Peyer's patch (tissue), 4 donors: ENCODE data around the gene EVL. TPM values are rescaled to one million over a fixed set of nuclear protein-coding genes. Genes with fewer than 3 reads are reported as not detected.
"Not testable (repeated sequence)": the region's sequence is repeated elsewhere in the genome, so short reads cannot be mapped to it uniquely, and the experiment has no call there.

ENCODE experiments used
- DNase-seq, 3 donors: peaks; one replicate each; pipeline ENCODE4 v3.0.0-alpha.2; 2017 to 2019
- H3K27ac ChIP-seq, 4 donors: fragments of 200-600 bp; sonication (generic); one replicate each; pipeline ENCODE4 v1.5.1; 2016 to 2019
- H3K27me3 ChIP-seq, 2 donors: fragments of 200-600 bp; sonication (generic); one replicate each; pipeline ENCODE4 v1.5.1; 2019
- H3K36me3 ChIP-seq, 3 donors: fragments of 200-600 bp; sonication (generic); one replicate each; pipeline ENCODE4 v1.5.1; 2016 to 2019
- H3K4me1 ChIP-seq, 4 donors: fragments of 200-600 bp; sonication (generic); one replicate each; pipeline ENCODE4 v1.5.1; 2016 to 2019
- H3K4me3 ChIP-seq, 4 donors: fragments of 200-600 bp; sonication (generic); 1 replicate in 3 of 4; 2 replicates in 1 of 4; pipeline ENCODE4 v1.5.1; 2016 to 2019; ENCODE audit warnings: mild to moderate bottlenecking in 1 of 4
- H3K9me3 ChIP-seq, 4 donors: fragments of 200-600 bp; sonication (generic); one replicate each; pipeline ENCODE4 v1.5.1; 2016 to 2019; ENCODE audit warnings: mild to moderate bottlenecking in 1 of 4
- POLR2A ChIP-seq, 2 donors: fragments of 450-650 bp; IDR thresholded peaks; one replicate each; pipeline ENCODE4 v1.5.1; 2017; ENCODE audit warnings: antibody characterized with exemption in 2 of 2, mild to moderate bottlenecking in 2 of 2, moderate library complexity in 2 of 2
- total RNA-seq, 4 donors: library from RNA; depleted of rRNA; stranded (reverse); fragments of >200 nt; gene quantifications; one replicate each; pipeline ENCODE4 v1.1.0, GENCODE V29; 2016
- TF ChIP-seq, protein P1 (sequence below), 6 experiments: fragments of 450-650 bp in 4 of 6; fragments of 200-600 bp in 2 of 6; sonication (generic) in 1 of 6; IDR thresholded peaks; one replicate each; pipeline ENCODE4 v1.5.1; 2017 to 2019; ENCODE audit warnings: antibody characterized with exemption in 6 of 6, mild to moderate bottlenecking in 3 of 6, moderate library complexity in 1 of 6

The EVL gene
- total RNA-seq, 4 donors from 2014 or later: 44.9 to 409 (median 110) TPM

DNA sequence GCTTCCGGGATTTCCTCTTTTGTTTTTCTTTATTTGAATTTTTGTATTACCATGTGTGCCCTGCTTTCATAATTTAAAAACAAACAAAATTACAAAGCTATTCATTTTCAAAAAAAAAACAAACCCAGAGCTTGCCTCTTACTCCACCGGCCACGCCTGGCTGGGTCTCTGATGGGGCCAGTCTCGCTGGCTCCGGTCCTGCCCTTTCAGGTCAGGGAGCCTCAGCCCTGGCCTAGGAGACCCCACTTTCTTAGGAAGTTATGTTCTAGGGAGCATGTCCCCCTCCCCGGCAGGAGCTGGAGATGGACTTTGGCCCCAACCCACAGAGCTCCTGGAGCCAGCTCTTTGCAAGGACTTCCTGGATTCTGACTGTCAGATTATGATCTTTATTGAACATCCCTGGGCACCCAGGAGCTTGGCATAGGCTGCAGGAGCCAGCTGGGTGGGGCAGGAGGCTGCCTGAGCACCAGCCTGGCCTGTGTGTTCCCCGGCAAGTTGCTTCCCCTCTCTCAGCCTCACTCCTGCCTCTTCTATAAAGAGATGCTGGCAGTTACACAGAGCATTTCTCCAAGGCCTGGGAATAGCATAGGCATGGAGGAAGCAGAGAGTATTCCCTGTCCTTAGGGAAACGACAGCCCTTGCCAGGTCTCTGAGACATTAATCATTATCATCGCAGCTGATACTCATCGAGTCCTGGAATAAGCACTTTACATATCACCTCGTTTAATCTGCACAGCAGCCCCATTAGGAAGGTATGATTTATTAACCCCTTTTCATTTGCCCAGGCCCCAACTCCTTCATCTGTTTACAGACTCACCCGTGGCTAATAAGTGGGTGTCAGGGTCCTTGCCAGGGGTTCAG, 90.8 kb downstream of the EVL start:
- DNase-seq: peak in 2 of 3 donors; percentile 87 to 88
- H3K27me3 ChIP-seq: no peaks in the 10 kb centered on the region
- H3K4me3 ChIP-seq: peak overlapping the region in 2 of 4 donors; percentile 20 to 33
- peak; percentile 62 to 71 for TF ChIP-seq POLR2A (IDR thresholded peaks at IDR 0.05)
- TF ChIP-seq, protein P1, sequence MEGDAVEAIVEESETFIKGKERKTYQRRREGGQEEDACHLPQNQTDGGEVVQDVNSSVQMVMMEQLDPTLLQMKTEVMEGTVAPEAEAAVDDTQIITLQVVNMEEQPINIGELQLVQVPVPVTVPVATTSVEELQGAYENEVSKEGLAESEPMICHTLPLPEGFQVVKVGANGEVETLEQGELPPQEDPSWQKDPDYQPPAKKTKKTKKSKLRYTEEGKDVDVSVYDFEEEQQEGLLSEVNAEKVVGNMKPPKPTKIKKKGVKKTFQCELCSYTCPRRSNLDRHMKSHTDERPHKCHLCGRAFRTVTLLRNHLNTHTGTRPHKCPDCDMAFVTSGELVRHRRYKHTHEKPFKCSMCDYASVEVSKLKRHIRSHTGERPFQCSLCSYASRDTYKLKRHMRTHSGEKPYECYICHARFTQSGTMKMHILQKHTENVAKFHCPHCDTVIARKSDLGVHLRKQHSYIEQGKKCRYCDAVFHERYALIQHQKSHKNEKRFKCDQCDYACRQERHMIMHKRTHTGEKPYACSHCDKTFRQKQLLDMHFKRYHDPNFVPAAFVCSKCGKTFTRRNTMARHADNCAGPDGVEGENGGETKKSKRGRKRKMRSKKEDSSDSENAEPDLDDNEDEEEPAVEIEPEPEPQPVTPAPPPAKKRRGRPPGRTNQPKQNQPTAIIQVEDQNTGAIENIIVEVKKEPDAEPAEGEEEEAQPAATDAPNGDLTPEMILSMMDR (IDR thresholded peaks at IDR 0.05): peak in 1 of 6 experiments; percentile 14
- peak overlapping the region; percentile 21 to 89 (median 84) for H3K27ac ChIP-seq
- H3K36me3 ChIP-seq: peaks cover 0 to 4% (median 0%) of the 10 kb centered on the region in 3 donors
- H3K4me1 ChIP-seq: peaks cover 0 to 54% (median 9%) of the 10 kb centered on the region in 4 donors
- peaks cover 0 to 8% (median 3%) of the 10 kb centered on the region in 4 donors for H3K9me3 ChIP-seq

DNA sequence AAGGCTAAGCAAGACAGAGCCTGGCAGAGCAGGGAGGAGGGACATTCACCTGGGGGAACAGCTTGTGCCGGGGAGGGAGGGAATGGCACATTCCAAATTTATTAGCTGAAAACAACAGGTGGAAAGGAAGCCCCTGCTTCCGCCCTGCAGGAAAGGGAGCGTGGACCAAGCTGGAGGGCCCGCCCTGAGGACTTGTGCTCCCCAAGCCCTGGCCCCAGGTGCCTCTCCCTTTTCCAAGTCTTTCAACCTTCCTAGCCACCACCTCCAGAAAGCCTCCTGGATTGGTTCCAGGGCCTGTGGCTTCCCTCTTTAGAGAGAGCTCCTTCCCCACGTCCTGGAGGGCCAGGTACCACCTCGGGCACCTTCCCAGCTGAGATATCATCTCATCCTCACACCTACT, 91.6 kb downstream of the EVL start:
- TF ChIP-seq, protein P1 (IDR thresholded peaks at IDR 0.05): no peak
- TF ChIP-seq POLR2A (IDR thresholded peaks at IDR 0.05): no peak
- DNase-seq: peak in 2 of 3 donors; percentile 49 to 66
- Histone ChIP-seq H3K4me3 (peak overlapping the region in 2 of 4 donors; percentile 20), H3K9me3 (peaks cover 0 to 8% (median 3%) of the 10 kb centered on the region in 4 donors), H3K27me3 (no peaks in the 10 kb centered on the region), H3K27ac (peak overlapping the region; percentile 21 to 89 (median 73)), H3K4me1 (peaks cover 0 to 46% (median 9%) of the 10 kb centered on the region in 4 donors), H3K36me3 (peaks cover 0 to 4% (median 0%) of the 10 kb centered on the region in 3 donors)

DNA sequence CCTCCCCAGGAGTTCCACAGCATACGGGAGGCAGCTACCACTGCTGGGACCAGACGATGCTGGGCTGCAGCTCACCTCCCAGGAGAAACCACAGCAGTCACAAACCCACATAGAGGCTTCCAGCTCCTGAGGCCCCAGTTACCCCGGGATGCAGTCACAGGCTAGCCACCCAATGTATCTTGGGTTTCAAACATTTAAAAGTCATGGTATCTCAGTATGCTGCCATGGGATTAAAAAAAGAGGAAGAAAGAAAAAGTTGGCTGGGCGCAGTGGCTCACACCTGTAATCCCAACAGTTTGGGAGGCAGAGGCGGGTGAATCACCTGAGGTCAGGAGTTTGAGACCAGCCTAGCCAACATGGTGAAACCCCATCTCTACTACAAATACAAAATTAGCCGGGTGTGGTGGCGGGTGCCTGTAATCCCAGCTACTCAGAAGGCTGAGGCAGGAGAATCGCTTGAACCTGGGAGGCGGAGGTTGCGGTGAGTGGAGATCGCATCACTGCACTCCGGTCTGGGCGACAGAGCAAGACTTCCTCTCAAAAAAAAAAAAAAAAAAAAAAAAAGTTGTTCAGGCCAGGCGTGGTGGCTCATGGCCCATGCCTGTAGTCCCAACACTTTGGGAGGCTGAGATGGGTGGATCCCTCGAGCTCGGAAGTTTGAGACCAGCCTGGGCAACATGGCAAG, 92.5 kb downstream of the EVL start:
- Histone ChIP-seq H3K4me1 (peaks cover 0 to 43% (median 9%) of the 10 kb centered on the region in 4 donors), H3K27ac (peak overlapping the region; percentile 57 to 89 (median 86)), H3K4me3 (peak overlapping the region in 1 of 4 donors; percentile 77)
- DNase-seq: peak; percentile 48 to 62 (median 55)
- not testable (repeated sequence) for H3K36me3 ChIP-seq, H3K27me3 ChIP-seq, H3K9me3 ChIP-seq

DNA sequence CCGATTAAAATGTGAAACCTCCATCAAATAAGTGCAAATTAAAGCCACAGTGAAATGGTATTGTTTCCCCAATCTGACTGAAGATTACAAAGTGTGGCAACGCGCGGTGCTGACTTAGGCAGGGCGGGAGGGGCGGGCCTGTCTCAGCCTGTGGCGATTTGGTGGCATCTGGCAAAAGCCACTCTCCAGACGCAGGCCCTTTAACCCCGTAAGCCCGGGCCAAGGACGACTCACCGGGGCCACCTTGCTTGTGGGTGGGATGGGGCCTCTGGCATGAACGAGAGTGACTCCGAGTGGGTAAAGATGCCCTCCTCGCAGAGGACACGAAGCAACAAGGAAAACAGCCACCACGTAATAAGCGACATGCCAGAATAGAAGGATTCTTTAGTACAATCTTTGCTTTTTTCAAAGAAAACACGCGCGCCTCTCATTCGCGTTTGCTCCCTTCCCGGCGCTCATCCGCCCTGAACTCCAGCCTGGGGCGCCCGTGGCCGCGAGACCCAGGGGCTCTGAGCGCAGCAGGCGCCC, 93.4 kb downstream of the EVL start:
- peak; percentile 39 to 66 (median 54) for DNase-seq
- peak overlapping the region; percentile 57 to 77 (median 74) for H3K4me3 ChIP-seq
- H3K4me1 ChIP-seq: peaks cover 0 to 43% (median 9%) of the 10 kb centered on the region in 4 donors
- peak overlapping the region; percentile 82 to 91 (median 86) for H3K27ac ChIP-seq
- H3K27me3 ChIP-seq: no peaks in the 10 kb centered on the region
- H3K9me3 ChIP-seq: peaks cover 0 to 8% (median 3%) of the 10 kb centered on the region in 4 donors
- no peak for TF ChIP-seq POLR2A (IDR thresholded peaks at IDR 0.05)
- TF ChIP-seq, protein P1 (IDR thresholded peaks at IDR 0.05): no peak
- H3K36me3 ChIP-seq: peaks cover 0 to 4% (median 0%) of the 10 kb centered on the region in 3 donors

DNA sequence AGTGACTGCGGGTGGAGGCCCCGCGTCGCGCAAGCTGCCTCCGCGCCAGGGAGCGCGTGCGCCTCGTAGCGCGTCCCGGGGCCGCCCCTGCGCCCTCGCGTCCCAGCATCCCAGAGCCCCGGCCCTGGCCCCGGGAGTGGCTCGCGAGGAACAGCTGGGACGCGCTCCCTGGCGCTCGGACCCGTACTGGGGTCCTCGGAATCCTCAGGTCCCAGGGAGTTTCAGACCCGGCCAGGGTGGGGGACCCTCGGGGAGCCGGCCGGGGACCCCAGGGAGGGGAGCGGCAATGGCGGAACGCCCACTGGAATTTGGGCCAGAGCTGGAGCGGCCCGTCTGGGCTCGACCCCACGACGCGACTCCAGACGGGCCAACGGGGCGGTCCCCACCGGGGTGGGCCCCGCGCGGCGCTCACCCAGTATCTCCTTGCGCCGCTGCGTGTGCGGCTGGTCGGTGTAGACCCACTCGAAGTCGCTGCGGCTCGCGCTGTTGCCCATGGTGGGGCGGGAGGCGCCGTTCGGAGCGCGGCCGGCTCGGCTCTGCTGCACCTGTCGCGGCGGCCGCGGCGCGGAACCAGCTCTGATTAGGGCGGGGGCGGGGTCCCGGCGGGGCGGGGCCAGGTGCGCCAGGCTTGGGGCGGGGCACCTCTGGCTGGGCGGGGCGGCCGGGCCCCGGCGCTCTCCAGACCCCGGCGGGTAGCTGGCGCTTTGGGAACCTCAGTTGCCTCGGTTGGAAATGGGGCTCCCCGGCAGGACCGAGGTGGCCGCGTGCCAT, 94.1 kb downstream of the EVL start, which contains the start of gene DEGS2:
DEGS2 (minus strand) TSS at position 552 of the 771 bp plus-strand sequence; CDS start at position 494, 58 bp downstream.
- H3K9me3 ChIP-seq: peaks cover 0 to 8% (median 3%) of the 10 kb centered on the region in 4 donors
- peak; percentile 81 to 91 (median 89) for DNase-seq
- H3K36me3 ChIP-seq: peaks cover 0 to 4% (median 0%) of the 10 kb centered on the region in 3 donors
- H3K27me3 ChIP-seq: no peaks in the 10 kb centered on the region
- H3K27ac ChIP-seq: peak within 1 kb of the TSS; percentile 82 to 91 (median 86)
- peaks cover 0 to 43% (median 9%) of the 10 kb centered on the region in 4 donors for H3K4me1 ChIP-seq
- H3K4me3 ChIP-seq: peak within 1 kb of the TSS; percentile 57 to 77 (median 74)
- TF ChIP-seq POLR2A (IDR thresholded peaks at IDR 0.05): peak; percentile 82 to 83
- TF ChIP-seq, protein P1 (IDR thresholded peaks at IDR 0.05): no peak
